Measurements from ENCODE around the gene ZNF639.
A peak's percentile ranks its signal among the peaks of the same experiment; 100 is the strongest.
"Not testable (repeated sequence)": the region's sequence is repeated elsewhere in the genome, so short reads cannot be mapped to it uniquely, and the experiment has no call there.

Gene ZNF639, protein sequence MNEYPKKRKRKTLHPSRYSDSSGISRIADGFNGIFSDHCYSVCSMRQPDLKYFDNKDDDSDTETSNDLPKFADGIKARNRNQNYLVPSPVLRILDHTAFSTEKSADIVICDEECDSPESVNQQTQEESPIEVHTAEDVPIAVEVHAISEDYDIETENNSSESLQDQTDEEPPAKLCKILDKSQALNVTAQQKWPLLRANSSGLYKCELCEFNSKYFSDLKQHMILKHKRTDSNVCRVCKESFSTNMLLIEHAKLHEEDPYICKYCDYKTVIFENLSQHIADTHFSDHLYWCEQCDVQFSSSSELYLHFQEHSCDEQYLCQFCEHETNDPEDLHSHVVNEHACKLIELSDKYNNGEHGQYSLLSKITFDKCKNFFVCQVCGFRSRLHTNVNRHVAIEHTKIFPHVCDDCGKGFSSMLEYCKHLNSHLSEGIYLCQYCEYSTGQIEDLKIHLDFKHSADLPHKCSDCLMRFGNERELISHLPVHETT

GRCh38 chr3:179322286-179323196 is at the start of gene ZNF639:
ZNF639 (plus strand) TSS chr3:179323031; CDS start chr3:179328294, 5,263 bp downstream.
- DNase-seq = peak; percentile 90

DNA sequence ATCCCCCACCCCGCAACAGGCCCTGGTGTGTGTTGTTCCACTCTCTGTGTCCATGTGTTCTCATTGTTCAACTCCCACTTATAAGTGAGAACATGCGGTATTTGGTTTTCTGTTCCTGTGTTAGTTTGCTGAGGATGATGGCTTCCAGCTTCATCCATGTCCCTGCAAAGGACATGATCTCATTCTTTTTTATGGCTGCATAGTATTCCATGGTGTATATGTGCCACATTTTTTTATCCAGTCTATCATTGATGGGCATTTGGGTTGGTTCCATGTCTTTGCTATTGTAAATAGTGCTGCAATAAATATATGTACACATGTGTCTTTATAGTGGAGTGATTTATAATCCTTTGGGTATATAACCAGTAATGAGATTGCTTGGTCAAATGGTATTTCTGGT is 48.4 kb upstream of the ZNF639 start:
- DNase-seq = not testable (repeated sequence)

- no peak for DNase-seq
Measured at GRCh38 chr3:179276001-179276400, 46.8 kb upstream of the ZNF639 start.

GRCh38 chr3:179276743-179277142 is 46.1 kb upstream of the ZNF639 start:
- DNase-seq = no peak

GRCh38 chr3:179278151-179278550 is 44.7 kb upstream of the ZNF639 start:
- DNase-seq = no peak

DNA sequence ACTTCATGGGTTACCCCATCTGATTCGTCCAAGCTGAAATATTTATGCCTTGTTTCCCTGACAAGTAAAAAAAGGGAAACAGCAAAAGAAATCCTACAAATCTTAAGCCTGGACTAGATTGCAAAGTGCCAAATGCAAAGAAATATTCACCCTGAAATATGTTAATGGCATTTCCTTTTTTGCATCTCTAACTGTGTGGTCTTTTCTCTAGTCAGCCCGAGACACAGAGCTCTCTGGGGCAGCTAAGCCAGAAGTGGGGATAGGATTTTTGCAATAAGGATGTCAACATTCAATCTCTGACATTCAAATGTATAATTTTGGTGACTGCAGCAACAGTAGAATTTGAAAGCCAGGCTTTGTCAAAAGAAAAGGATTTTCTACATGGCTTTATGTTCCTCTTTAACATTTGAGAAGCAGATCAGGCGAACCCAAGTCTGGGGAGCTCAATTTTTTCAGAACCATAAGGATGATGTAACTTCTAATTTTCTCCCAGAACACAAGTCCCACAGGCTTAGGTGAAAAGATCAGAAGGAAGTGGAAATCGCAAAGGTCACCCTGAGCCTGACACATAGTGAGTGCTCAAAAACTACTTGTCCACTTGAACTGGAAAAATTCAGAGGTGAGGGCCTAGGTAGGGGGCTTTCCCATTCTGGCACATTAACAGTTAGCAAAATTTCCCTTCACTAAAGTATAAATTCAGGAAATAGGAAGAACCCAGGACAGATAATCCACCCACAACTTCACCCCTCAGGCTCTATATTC is 43.7 kb upstream of the ZNF639 start:
- no peak for DNase-seq

DNA sequence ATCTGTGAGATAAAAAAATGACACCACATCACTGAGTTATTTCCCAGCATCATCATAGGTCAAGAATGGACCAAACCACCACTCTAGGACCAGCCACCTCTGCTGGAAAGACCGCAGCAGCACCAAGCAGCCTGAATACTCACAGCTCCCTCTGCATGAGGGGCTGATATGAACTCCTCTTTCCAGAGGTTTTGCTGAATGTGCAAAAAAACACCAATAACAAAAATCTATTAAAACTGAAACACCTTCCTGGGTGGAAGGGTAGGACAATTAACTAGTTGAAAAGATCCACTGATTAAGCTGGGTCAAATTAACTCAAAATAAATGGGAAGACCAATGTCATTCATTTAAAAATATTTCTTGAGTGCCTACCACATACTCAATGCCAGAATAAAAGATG is 43.0 kb upstream of the ZNF639 start:
- no peak for DNase-seq

GRCh38 chr3:179281825-179282224 is 41.0 kb upstream of the ZNF639 start:
- DNase-seq = no peak

DNA sequence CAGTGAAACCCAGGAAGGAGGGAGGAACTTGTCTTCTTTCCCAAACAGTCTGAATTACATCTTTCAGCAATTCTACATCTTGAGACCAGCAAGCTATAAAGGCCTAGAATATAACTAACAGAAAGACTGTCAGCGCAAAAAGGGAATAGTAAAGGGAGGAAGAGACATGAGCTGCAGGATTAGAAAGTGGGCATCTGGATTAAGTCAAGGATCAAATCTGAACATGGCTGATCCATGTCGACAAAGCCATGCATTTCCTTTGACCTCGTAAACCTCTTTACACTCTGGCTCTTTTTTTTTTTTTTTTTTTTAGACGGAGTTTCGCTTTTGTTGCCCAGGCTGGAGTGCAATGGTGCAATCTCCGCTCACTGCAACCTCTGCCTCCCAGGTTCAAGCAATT is 36.5 kb upstream of the ZNF639 start:
- DNase-seq = no peak

DNA sequence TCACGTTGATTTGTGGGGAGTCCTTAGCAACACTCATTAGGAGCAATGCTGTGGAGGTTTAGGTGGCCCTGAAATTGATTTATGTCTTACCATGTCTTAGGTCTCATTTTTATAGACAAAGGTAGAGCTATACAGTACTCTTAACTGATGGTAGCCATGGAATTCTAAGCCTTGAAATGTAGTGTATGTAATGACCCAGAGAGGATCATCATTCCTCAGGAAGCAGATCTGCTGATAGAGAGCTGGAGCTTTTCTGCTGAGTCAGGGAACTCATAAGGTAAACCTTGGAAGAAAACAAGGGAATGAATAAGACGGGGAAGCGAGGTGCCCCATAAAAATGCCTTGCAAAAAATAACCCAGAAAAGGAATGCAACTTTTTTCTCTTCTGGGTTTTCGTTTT is 34.0 kb upstream of the ZNF639 start:
- DNase-seq = no peak

- DNase-seq = no peak
Measured at GRCh38 chr3:179289295-179289694, 33.5 kb upstream of the ZNF639 start.

GRCh38 chr3:179292450-179292849 is 30.4 kb upstream of the ZNF639 start:
- DNase-seq = no peak

DNA sequence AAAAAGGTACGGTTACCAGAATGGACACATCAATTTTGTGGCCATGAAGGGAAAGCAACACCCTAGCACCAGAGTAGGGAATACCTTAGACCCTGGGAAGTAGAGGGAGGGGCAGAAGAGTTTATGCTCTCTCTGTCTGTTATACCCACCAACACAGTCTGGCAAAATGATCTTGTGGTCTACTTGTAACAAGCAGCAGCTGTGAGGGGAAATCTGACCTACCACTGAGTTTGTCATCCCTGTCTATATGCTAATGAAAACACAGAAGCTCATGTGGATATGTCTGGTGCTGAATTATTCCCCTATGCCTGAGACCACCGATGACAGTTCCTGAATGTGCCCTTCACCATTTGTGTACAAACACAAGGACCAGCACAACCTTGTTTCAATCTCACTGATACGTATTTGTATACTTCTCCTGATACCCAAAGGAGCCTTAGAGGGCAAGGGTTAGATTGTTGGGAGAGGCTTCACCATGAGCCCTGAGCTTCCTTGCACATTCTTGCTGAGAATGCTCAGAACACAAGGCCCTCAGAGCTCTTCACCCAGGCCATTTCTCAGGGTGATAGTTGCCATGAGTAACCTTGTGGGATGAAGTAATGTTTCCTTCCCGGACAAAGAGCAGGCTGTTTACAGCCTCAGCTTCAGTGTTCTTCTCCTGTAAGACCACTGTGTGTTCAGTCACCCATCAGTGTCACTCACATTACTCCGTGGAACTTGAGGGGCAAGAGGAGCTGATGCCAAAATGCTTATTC is 24.7 kb upstream of the ZNF639 start:
- no peak for DNase-seq

GRCh38 chr3:179299316-179299715 is 23.5 kb upstream of the ZNF639 start:
- DNase-seq = no peak

- DNase-seq = no peak
Measured at GRCh38 chr3:179299999-179300613, 22.7 kb upstream of the ZNF639 start.

GRCh38 chr3:179301645-179302044 is 21.2 kb upstream of the ZNF639 start:
- no peak for DNase-seq

GRCh38 chr3:179302111-179302510 is 20.7 kb upstream of the ZNF639 start:
- no peak for DNase-seq

- DNase-seq = no peak
Measured at GRCh38 chr3:179304605-179305004, 18.2 kb upstream of the ZNF639 start.

DNA sequence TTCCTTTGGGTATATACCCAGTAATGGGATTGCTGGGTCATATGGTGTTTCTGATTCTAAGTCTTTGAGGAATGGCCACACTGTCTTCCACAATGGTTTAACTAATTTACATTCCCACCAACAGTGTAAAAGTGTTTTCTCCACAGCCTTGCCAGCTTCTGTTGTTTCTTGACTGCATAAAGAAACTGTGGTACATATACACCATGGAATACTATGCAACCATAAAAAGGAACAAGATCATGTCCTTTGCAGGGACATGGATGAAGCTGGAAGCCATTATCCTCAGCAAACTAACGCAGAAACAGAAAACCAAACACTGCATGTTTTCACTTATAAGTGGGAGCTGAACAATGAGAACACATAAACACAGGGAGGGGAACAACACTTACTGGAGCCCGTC is 15.5 kb upstream of the ZNF639 start:
- not testable (repeated sequence) for DNase-seq

- no peak for DNase-seq
Measured at GRCh38 chr3:179308001-179308400, 14.8 kb upstream of the ZNF639 start.

DNA sequence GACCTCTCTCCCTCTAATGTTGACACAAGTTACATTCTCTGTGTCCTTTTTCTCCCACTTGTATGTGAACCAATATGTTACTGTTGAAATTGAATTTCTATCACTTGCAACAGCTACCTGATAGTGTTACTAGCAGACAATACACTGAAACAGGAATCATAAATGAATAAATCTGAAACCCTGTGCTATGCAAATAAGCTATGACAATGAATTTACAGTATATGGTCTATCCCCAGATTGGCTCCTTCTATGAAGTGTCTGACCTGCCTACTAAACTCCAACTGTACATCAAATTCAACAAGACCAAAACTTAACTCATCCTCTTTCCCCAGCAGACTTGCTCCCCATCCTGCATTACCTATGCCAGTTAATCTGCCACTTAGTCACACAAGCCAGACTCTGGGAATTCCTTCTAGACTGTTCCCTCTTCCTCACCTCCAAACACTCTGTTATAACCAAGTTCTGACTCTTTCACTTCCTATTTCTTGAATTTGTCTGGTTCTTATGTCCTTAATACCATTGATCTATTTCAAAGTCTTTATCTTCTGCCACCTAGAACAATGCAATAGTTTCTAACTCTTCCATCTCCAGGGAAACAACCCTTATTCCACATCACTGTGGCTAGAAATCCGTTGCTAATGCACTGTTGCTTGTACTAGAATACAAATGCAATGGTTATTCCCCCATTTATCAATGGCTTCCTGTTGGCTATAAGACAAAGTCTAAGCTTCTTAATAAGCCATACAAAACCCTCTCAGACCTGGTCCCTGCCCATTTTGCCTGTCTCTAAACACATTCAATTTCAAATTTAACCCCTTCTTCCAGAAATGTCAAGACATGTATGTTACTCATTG is 13.4 kb upstream of the ZNF639 start:
- DNase-seq = no peak

Measured in CD4-positive, alpha-beta T cell treated with Interleukin-21 for 1 hour (primary cell).